Neuronal stem cell (in vitro differentiated cells): ENCODE measurements around the gene USP24.
A peak's percentile ranks its signal among the peaks of the same experiment; 100 is the strongest.

Experiments used
- DNase-seq: peaks from one replicate; pipeline ENCODE4 v3.0.0-alpha.2; 2013; ENCODE audit warnings: low spot score
- H2AFZ ChIP-seq: one replicate; pipeline ENCODE4 v1.6.1; 2013; ENCODE audit warnings: mild to moderate bottlenecking, low read length, inconsistent platforms
- H2AK5ac ChIP-seq: 2 replicates; pipeline ENCODE4 v1.6.1; 2013; ENCODE audit warnings: low read depth, mild to moderate bottlenecking, inconsistent platforms, low read length, moderate library complexity, mixed read lengths
- H2BK120ac ChIP-seq: 2 replicates; pipeline ENCODE4 v1.6.1; 2013; ENCODE audit warnings: low read depth, mild to moderate bottlenecking, inconsistent platforms, low read length, moderate library complexity, mixed read lengths
- H2BK12ac ChIP-seq: one replicate; pipeline ENCODE4 v1.6.1; 2013; ENCODE audit warnings: low read length, inconsistent platforms
- H2BK15ac ChIP-seq: 2 replicates; pipeline ENCODE4 v1.6.1; 2013; ENCODE audit warnings: mild to moderate bottlenecking, low read length, inconsistent platforms, mixed read lengths
- H2BK5ac ChIP-seq: one replicate; pipeline ENCODE4 v1.6.1; 2013; ENCODE audit warnings: inconsistent platforms, mild to moderate bottlenecking, low read length, moderate library complexity
- H3K14ac ChIP-seq: one replicate; pipeline ENCODE4 v1.6.1; 2013; ENCODE audit warnings: low read length, inconsistent platforms
- H3K18ac ChIP-seq: 2 replicates; pipeline ENCODE4 v1.6.1; 2013; ENCODE audit warnings: low read length, inconsistent platforms
- H3K23ac ChIP-seq: 2 replicates; pipeline ENCODE4 v1.6.1; 2013; ENCODE audit warnings: low read depth, mild to moderate bottlenecking, mixed read lengths, low read length, inconsistent platforms; ENCODE audit not compliant: poor library complexity
- H3K27ac ChIP-seq: replicated peaks from 3 replicates; pipeline ENCODE4 v1.5.1; 2013; ENCODE audit warnings: low read length, inconsistent platforms
- H3K27me3 ChIP-seq, 3 experiments: 2 replicates each; pipeline ENCODE4 v1.6.1; 2013; ENCODE audit warnings: low read length in 3 of 3, mild to moderate bottlenecking in 2 of 3, inconsistent platforms in 1 of 3, low read depth in 1 of 3, mixed read lengths in 1 of 3, moderate library complexity in 1 of 3; ENCODE audit not compliant: control insufficient read depth in 3 of 3, insufficient read depth in 3 of 3
- H3K36me3 ChIP-seq, 2 donors: replicated peaks in 1 of 2; 2 replicates each; pipeline ENCODE4 v1.6.1; 2013; ENCODE audit warnings: low read length in 2 of 2; ENCODE audit not compliant: control insufficient read depth in 2 of 2, insufficient read depth in 2 of 2
- H3K4ac ChIP-seq: 2 replicates; pipeline ENCODE4 v1.6.1; 2013; ENCODE audit warnings: inconsistent platforms, mild to moderate bottlenecking, low read length, moderate library complexity
- H3K4me1 ChIP-seq, 2 donors: 1 replicate in 1 of 2; 2 replicates in 1 of 2; pipeline ENCODE4 v1.6.1; 2013; ENCODE audit warnings: low read length in 2 of 2, low read depth in 1 of 2; ENCODE audit not compliant: control insufficient read depth in 2 of 2, insufficient read depth in 1 of 2
- H3K4me2 ChIP-seq: one replicate; pipeline ENCODE4 v1.6.1; 2013; ENCODE audit warnings: mild to moderate bottlenecking, low read length, inconsistent platforms; ENCODE audit not compliant: insufficient read depth, poor library complexity, severe bottlenecking
- H3K4me3 ChIP-seq, 2 donors: 2 replicates each; pipeline ENCODE4 v1.5.1; 2013; ENCODE audit warnings: low read length in 2 of 2, mild to moderate bottlenecking in 2 of 2, inconsistent platforms in 1 of 2, moderate library complexity in 1 of 2
- H3K79me1 ChIP-seq: one replicate; pipeline ENCODE4 v1.6.1; 2013; ENCODE audit warnings: low read depth, mild to moderate bottlenecking, inconsistent platforms, low read length, moderate library complexity
- H3K9ac ChIP-seq: one replicate; pipeline ENCODE4 v1.6.1; 2013; ENCODE audit warnings: mild to moderate bottlenecking, low read depth, low read length, inconsistent platforms; ENCODE audit not compliant: poor library complexity
- H3K9me3 ChIP-seq, 2 donors: replicated peaks in 1 of 2; 2 replicates each; pipeline versions ENCODE3 to v1.6.1; 2013; ENCODE audit warnings: low read length in 2 of 2, mild to moderate bottlenecking in 2 of 2, inconsistent platforms in 1 of 2, low read depth in 1 of 2, mixed read lengths in 1 of 2, moderate library complexity in 1 of 2; ENCODE audit not compliant: control insufficient read depth in 2 of 2, insufficient read depth in 1 of 2
- H4K8ac ChIP-seq: one replicate; pipeline ENCODE4 v1.6.1; 2013; ENCODE audit warnings: low read depth, mild to moderate bottlenecking, inconsistent platforms, low read length, moderate library complexity
- H4K91ac ChIP-seq: one replicate; pipeline ENCODE4 v1.6.1; 2013; ENCODE audit warnings: low read length, low read depth, mild to moderate bottlenecking, inconsistent platforms; ENCODE audit not compliant: poor library complexity
- WGBS, 2 donors: extraction: QIAGEN DNeasy Blood & Tissue Kit; methylation state at CpG; one replicate each; pipeline ENCODE4 v1.1.7; 2013; ENCODE audit warnings: missing lambda C conversion rate in 2 of 2, mixed read lengths in 1 of 2; ENCODE audit not compliant: insufficient read length in 2 of 2, insufficient replicate concordance in 1 of 2; ENCODE audit errors: extremely low coverage in 2 of 2; 5-methylcytosine and 5-hydroxymethylcytosine counted together

The USP24 gene

DNA sequence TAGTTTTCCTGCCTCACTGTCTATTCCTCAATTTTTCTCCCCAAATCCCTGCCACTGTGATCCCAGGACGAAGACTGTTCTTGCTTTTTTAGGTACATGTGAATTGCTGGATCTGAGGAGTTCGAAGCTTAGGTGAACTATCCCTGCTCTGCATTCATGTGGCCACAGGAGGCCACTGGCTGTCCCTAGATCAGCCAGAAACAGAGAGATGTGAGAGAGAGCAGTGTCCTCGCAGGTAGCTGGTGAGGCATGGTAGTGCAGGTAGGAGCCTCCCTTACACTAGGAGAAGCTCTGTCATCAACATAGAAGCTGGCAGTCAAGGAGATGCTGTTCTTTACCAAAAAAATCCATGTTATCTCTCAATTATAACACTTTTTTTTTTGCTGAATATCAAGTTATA, 71.5 kb downstream of the USP24 start:
- Histone ChIP-seq H3K27me3 (no peaks in the 10 kb centered on the region), H3K4me3 (no peak overlapping the region), H3K14ac (no peak overlapping the region), H3K23ac (no peak overlapping the region), H3K4me2 (no peak overlapping the region), H3K79me1 (no peaks in the 10 kb centered on the region), H3K9me3 (peaks cover 0 to 3% of the 10 kb centered on the region in 2 donors), H4K8ac (no peak overlapping the region), H3K4me1 (no peaks in the 10 kb centered on the region), H3K4ac (no peak overlapping the region), H4K91ac (no peak overlapping the region), H3K18ac (no peak overlapping the region), H2BK120ac (no peak overlapping the region), H2BK12ac (no peak overlapping the region), H3K27ac (no peak overlapping the region), H2AK5ac (no peak overlapping the region), H2BK15ac (no peak overlapping the region), H2BK5ac (no peak overlapping the region), H3K36me3 (peaks cover 4 to 98% of the 10 kb centered on the region in 2 donors), H2AFZ (no peak overlapping the region), H3K9ac (no peak overlapping the region)
- no CpG with 5 or more reads among the region's 3 CpGs for WGBS, 2 donors
- no peak for DNase-seq

DNA sequence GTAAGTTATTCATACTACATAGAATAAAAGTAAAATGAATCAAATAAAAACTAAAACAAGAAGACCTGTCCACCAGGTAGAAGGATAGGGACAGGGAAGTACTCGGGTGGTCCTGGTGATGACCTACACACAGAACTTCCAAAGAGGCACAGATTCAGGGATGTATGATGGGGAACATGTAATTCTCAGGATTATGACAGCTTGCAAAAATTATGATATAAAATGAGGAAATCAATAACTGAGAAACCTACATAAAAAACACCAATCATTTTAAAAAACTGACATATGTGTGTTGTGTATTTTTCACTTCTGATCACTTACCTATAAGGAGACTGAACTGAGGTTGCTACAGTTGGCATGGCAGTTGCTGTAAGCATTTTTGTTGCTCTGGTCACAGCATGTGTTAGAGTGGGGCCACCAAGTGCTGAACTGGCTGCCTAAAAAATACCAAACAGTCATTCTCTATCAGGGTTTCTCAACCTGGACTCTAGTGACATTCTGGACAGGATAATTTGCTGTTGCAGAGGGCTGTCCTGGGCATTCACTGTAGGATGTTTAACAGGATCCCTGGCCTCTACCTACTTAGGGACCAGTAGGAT, 73.8 kb downstream of the USP24 start:
- no peak overlapping the region for H2BK120ac ChIP-seq
- H3K79me1 ChIP-seq, result no peaks in the 10 kb centered on the region
- H3K4me2 ChIP-seq, result no peak overlapping the region
- no peak overlapping the region for H3K4me3 ChIP-seq
- peaks cover 0 to 3% of the 10 kb centered on the region in 2 donors for H3K9me3 ChIP-seq
- H3K9ac ChIP-seq, result no peak overlapping the region
- H4K91ac ChIP-seq, result no peak overlapping the region
- no peak overlapping the region for H2AFZ ChIP-seq
- H3K18ac ChIP-seq, result no peak overlapping the region
- H2AK5ac ChIP-seq, result no peak overlapping the region
- no peak for DNase-seq
- no peak overlapping the region for H4K8ac ChIP-seq
- H3K14ac ChIP-seq, result no peak overlapping the region
- H3K36me3 ChIP-seq, result peaks cover 12 to 98% of the 10 kb centered on the region in 2 donors
- no peak overlapping the region for H3K27ac ChIP-seq
- no peak overlapping the region for H2BK12ac ChIP-seq
- WGBS, 2 donors, result no CpG with 5 or more reads among the region's 1 CpG
- no peak overlapping the region for H3K4ac ChIP-seq
- no peak overlapping the region for H3K23ac ChIP-seq
- no peak overlapping the region for H2BK5ac ChIP-seq
- H3K4me1 ChIP-seq, result no peaks in the 10 kb centered on the region
- H3K27me3 ChIP-seq, result no peaks in the 10 kb centered on the region
- H2BK15ac ChIP-seq, result no peak overlapping the region

DNA sequence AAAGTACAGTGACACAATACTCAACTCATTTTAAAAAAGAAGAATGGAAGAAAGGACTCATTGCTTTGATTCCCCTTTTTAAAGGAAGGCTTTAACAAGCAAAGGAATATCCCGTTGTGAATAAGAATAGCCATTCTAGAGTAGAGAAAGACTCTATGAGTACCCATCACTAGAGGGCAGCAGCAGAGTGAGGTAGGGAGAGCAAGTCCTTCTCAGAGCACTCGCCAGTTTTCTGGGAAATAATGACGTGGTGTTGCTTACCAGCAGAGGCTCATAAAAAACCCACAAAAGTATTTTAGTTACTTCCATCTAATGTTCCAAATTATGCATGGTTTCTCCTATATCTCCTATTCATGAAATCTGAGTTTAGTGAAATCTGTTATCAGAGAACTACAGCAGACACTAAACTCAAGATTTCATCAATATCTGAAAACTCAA, 74.6 kb downstream of the USP24 start:
- Histone ChIP-seq H3K9me3 (peaks cover 0 to 3% of the 10 kb centered on the region in 2 donors), H3K4me1 (no peaks in the 10 kb centered on the region), H3K27ac (no peak overlapping the region), H3K9ac (no peak overlapping the region), H3K18ac (no peak overlapping the region), H3K36me3 (peaks cover 16 to 98% of the 10 kb centered on the region in 2 donors), H4K8ac (no peak overlapping the region), H2BK15ac (no peak overlapping the region), H2BK12ac (no peak overlapping the region), H3K4me3 (no peak overlapping the region), H3K79me1 (no peaks in the 10 kb centered on the region), H2BK120ac (no peak overlapping the region), H3K4ac (no peak overlapping the region), H2AFZ (no peak overlapping the region), H3K14ac (no peak overlapping the region), H2BK5ac (no peak overlapping the region), H3K4me2 (no peak overlapping the region), H2AK5ac (no peak overlapping the region), H3K23ac (no peak overlapping the region), H3K27me3 (no peaks in the 10 kb centered on the region), H4K91ac (no peak overlapping the region)
- DNase-seq, result peak; percentile 54
- no CpG with 5 or more reads among the region's 3 CpGs for WGBS, 2 donors

DNA sequence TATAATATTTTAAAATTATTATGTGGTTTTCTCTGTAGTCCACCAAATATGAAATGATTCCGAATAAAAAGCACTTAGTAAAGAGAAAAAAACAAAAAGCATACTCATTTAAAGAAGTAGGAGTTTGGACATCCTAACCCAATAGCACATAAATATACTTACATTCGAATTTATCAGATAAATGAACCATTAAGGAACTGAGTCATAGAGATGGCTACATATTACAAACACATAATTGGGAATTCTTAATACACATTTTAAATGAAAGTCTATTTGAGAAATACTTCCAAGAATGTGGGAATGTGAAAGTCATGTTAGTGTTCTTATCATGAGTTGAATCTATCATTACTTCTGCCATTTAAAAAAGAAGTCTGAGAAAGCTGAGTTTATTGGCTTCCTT, 75.0 kb downstream of the USP24 start:
- H4K91ac ChIP-seq, result no peak overlapping the region
- no peak overlapping the region for H3K4me3 ChIP-seq
- no peak overlapping the region for H2BK5ac ChIP-seq
- H3K4me1 ChIP-seq, result no peaks in the 10 kb centered on the region
- no peak overlapping the region for H2BK120ac ChIP-seq
- H3K4ac ChIP-seq, result no peak overlapping the region
- no peak overlapping the region for H3K27ac ChIP-seq
- no peak overlapping the region for H4K8ac ChIP-seq
- no peaks in the 10 kb centered on the region for H3K27me3 ChIP-seq
- H2BK12ac ChIP-seq, result no peak overlapping the region
- H3K36me3 ChIP-seq, result peaks cover 16 to 98% of the 10 kb centered on the region in 2 donors
- no peak for DNase-seq
- no CpG with 5 or more reads among the region's 2 CpGs for WGBS, 2 donors
- H2AK5ac ChIP-seq, result no peak overlapping the region
- H3K14ac ChIP-seq, result no peak overlapping the region
- H3K79me1 ChIP-seq, result no peaks in the 10 kb centered on the region
- H3K23ac ChIP-seq, result no peak overlapping the region
- H3K4me2 ChIP-seq, result no peak overlapping the region
- H3K9ac ChIP-seq, result no peak overlapping the region
- H3K18ac ChIP-seq, result no peak overlapping the region
- no peak overlapping the region for H2AFZ ChIP-seq
- no peak overlapping the region for H2BK15ac ChIP-seq
- peaks cover 0 to 3% of the 10 kb centered on the region in 2 donors for H3K9me3 ChIP-seq
